Fibroblast of skin of right biceps (primary cell): ENCODE measurements around the gene STK4.
A peak's percentile ranks its signal among the peaks of the same experiment; 100 is the strongest.

Experiments
- DNase-seq: peaks from one replicate; pipeline ENCODE4 v3.0.0-alpha.2; 2013

The STK4 gene

DNA sequence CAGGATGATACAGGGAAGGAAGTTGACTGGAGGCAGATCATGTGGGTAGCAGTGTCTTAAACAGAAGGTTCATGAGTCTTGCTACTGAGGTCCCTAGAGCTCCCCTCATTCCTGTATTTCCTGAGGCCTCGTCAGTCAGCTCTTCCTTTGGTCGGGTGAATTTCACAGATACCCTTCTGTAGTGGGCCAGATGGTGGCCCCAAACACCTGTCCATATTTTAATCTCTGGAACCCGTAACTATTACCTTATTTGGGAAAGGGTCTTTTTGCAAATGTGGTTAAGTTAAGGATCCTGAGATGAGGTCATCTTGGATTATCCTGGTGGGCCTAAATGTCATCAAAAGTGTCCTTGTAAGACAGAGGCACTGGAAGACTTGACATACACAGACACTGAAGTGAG, 125.1 kb downstream of the STK4 start:
- no peak for DNase-seq

DNA sequence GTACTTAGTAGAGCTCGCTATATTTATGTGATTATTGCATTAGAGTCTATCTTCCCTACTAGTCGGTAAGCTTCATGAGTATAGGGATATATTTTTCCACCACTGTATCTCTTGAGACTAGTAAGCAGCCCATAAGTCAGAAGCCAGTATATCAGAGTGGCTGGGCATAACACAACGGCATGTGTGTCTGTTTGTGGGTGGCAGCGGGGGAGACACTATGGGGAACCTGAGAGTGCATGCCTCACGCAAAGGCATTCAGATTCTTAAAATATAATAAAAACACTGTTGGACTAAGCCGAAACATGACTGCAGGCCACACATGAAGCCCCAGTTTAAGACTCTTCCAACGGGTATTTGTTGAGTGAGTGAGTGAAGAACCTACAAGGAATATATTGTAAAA, 126.6 kb downstream of the STK4 start:
- DNase-seq, result no peak

DNA sequence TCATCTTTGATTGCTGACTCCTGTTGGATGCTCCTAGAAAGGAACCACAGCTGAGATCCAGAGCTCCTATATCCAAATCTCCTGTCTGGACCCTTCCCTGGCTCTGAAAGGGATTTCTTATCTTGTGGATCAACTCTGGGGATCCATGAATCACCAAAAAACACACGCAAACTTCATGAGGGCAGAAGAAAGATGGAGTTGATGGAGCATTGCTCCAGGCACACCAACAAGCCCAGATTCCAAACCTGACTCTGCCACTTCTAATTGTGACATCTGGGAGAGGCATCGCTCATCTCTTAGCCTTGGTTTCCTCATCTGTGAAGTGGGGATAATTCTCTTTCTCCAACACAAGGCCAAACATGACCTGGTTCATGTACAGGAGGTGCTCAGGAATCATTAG, 127.9 kb downstream of the STK4 start:
- DNase-seq, result no peak

DNA sequence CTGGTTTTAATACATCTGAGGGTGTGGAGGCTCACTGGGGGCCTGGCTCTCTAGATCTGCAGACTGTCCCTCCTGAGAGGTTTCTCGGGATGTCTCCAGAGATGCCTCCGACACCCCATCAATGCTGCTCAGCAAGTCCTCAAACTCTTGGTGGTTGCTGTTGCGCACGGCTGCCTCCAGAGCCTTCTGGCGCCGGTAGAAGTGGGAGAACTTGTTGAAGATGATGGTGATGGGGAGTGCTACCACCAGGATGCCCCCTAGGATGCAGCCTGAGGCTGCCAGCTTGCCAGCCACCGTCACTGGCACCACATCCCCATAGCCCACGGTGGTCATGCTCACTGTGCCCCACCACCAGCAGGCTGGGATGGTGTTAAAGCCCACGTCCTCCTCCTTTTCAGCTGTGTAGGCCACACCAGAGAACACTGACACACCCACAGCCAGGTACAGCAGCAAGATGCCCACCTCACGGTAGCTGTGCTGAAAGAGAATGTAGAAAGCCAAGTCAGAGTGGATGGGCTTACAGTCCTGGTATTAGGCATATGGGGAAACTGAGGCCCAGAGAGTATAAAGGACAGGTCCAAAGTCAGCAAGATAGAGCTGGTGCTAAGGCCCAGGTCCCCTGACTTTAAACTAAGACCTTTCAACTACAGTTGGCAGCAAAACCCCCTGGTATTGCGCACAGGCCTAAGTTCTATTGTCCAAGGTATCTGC, 128.7 kb downstream of the STK4 start:
- DNase-seq, result no peak

DNA sequence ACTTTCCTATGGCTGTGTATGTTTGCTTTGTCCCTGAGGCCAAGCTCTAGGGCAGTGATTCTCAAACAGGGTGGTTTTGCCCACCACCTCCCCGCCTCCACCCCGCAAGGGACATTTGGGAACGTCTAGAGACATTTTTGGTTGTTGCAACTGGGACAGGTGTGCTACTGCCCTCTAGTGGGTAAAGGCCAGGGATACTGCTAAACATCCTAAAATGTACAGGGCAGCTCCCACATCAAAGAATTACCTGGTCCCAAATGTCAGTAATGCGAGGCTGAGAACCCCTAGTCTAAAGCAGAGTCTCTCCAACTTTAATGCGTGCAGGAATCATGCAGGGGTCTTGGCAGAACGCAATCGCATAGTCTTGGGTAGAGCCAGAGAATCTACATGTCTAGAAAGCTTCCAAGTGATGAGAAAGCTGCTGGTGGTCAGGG, 129.5 kb downstream of the STK4 start:
- peak; percentile 59 for DNase-seq

DNA sequence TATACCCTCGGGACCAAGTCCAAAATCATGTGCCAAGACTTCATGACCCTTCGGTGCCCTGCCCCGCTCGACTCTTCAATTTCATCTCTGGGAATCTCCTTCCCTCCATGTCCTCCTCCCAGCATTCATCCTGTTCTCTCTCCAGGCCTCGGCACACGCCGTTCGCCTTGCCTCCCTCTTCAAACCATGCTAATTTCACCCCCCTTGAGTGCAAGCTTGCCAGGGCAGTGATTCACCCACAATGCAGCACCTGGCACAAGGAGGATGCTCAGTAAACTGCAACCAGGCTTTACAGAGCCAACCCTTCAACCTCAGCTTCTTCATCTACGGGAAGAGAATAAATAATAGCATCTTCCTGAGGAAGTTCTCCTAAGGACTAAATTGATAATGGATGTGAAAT, 130.5 kb downstream of the STK4 start:
- no peak for DNase-seq

DNA sequence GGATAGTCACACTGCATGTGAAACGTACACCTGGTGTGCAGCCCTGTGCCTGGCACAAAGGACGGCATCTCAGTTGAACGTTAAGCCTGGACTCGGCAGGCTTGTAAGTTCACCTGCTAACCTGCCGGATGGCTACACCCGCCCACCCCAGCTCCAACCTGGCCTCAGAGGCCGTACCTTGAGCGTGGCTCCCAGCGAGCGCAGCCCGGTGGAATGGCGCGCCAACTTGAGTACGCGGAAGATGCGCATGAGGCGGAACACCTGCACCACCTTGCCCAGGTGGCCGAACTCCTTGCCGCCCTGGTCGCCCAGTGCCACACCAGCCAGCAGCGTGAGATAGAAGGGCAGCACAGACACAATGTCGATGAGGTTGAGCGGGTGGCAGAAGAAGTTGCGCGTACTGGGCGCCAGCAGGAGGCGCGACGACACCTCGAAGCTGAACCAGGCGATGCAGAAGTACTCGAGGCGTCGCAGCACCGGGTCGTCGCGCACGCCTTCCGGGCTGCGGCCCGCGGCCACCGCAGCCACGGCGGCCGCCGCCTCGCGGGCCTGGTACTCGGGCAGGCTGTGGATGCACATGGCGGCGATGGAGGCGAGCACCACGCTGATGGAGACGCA, 131.3 kb downstream of the STK4 start:
- peak; percentile 40 for DNase-seq

DNA sequence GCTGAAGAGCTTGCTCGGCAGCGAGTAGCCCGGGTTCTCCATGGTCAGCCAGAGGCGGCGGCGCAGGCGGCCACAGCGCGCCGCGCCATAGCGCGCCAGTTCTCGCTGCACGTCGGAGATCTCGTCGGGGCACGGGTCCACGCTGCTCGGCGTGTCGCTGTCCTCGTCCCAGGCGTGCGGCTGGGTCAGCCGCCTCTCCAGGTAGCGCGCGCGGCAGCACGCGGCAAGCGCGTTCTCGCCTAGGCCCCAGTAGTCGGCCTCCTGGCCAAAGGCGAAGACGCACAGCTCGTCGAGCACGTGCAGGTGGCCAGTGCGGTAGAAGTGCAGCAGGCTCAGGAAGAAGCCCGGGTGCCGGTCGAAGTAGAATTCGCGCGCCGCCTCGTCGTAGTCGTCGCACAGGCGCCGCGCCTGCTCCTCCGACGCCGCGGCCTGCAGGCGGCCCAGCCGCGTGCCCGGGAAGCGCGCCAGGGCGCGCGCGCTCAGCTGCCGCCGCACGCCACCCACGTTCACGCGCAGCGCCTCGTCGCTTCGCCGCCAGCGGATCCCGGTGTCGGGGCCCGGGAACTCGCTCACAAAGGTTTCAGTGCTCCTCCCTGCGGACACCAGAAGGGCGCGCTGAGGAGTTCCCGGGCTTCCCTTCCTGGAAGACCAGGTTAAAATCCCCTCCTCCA, 131.9 kb downstream of the STK4 start:
- DNase-seq, result peak; percentile 55

DNA sequence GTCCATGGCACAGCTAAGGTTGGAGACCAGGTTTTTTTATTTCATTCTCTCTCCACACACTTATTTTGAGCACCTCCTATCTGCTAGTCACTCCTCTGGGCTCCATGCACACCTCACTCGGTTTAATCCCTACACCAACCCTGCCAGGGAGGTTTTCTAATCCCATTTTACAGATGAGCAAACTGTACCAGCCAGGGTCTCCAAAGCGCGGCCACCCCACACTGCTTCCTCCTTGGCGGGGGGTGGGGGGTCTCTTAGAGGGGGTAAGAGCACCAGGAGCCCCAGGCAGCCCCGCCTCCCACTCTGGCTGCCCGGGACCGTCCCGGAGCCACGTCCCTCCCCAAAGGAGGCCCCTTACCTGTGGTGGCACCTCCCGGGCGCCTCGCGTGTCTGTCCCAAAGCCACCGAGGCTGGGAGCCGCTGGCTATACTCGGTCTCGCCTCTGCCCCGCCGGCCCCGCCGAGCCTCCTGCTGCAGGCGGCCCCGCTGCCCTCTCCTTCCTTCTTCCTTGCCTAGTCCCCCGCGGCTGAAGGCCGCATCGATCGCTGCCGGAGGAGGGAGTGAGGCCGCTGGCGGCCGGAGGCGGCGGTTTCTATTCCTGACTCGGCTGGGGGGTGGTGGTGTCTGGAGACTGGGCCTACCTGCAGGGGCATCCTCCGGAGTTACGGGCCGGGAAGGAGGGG, 134.4 kb downstream of the STK4 start, which contains the start of gene KCNS1:
TSS of gene KCNS1 (minus strand) at position 565 of the 683 bp plus-strand sequence. CDS start 1,891 bp downstream, outside the sequence.
- peak; percentile 22 for DNase-seq

DNA sequence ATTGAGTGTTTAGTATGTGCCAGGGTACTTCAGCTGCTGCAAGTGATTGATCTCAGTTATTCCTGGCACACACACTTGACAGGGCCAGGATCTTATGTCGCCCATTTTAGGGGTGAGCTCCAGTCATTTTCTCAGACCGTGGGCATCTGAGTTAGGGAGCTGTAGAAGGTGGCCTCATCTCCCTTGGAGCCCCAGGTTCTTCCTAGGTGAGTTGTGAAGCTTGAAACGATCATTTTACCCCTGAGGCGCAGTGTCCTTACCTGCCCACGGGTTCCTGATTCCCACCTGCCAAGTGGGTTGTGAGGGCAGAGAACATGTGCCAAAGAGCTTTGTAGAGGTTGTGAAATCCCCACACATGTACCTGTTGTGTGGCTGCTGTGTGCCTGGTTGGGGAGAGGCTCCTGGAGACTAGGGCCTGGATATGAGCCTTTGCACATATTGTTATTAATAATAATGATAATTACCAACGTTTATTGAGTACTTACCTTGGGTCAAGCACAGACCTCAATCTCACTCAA, 135.1 kb downstream of the STK4 start:
- no peak for DNase-seq

DNA sequence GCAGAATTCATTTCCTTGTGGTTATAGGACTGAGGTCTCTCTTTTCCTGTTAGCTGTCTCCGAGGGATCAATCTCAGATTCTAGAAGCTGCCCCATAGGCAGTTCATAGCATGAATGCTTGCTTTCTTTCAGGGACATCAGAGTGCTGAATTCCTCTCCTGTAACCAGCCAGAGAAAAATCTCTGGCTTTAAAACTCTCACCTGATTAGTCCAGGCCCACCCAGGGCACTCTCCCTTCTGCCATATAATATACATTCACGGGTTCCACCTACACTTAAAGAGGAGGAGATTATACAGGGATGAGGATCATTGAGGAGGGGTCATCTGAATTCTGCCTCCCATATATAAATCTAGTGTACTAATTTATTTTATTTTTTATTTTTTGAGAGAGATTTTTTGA, 136.8 kb downstream of the STK4 start:
- no peak for DNase-seq

DNA sequence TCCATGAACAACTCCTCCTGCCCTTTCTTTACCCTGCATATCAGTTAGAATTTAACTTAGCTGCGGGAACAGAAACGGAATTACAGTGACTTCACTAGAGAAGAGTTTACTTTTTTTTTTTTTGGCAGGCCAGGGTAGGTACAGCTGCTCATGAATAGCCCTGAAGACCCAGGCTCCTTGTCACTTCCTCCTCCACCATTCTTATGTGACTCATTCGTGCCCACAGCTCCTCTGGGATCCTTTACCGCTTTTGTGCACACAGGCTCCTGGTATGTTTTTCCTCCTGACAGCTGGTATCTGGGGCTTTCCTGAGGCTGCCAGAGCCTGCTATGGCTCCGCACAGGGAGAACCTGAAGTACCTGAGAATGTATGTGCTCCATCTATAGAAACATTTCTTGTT, 138.5 kb downstream of the STK4 start:
- peak; percentile 72 for DNase-seq

DNA sequence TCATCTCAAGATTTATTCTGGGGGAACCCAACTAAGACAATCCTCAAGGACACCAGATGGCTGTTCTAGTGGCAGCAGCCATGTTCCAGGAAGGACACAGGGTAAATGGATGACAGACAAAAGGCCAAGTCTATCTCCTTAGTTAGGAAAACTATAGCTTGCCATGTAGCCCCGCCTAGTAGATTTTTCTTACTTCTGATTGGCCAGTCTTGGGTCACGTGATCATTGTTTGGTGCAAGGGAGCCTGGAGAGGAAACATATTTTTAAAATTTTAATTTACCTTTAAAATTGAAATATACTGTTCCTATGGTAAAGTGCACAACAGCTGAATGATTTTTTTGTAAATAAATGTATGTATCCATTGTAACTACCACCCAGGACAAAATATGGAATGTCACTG, 139.0 kb downstream of the STK4 start:
- no peak for DNase-seq

DNA sequence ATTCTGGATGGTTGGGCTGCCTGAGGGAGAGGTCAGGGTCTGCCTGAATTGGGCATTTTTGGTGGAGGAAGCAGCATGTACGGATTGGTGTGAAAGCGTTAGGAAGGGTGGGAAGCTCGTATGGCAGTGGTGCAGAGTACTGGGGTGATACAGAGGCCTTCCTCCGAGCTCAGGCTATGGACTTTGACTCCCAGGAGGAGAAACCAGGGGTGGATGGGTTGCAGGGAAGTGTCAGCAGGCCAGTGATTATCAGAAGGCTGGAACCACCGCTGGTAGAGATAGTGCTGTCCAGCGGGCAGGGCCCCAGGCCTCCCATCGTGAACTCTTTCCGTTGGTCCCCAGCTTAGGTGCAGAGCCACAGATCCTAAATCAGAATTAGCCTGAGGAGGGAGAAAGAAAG, 143.3 kb downstream of the STK4 start:
- DNase-seq, result no peak

DNA sequence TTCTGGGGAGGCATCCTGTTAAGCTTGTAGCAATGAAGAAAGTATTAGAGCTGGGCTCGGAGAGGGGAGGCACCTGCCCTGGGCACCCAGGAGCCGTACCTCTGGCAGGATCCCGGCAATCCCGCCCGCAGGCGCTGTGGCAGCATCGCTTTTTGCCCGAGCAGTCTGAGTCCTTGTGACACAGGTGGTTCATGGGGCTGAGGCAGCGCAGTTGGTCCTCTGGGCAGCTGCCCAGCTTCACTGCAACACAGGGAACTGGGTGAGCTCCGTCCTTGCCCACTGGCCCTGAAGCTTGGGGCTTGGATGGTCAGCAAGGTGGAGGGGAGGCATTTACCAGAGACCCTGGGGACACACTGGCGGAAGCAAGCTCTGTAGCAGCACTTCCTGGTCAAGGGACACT, 144.0 kb downstream of the STK4 start:
- no peak for DNase-seq

DNA sequence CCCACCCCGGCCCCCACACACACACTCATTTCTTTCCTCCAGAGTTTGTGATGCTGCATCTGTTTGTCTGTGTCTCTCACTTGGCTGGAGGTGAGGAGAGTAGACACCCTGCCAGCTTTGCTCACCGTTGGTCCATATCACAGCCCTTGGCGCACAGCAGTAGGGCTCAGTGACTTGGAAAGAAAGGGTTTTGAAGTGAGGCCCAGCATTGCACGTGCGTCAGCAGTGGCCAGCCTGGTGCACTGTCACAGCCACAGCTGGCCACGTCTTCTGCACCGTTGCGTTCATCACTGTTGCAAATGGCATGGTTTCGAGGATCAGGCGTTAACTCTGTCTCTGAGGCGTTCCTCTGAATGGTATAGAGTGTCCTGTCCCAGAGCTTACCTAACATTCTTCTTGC, 145.0 kb downstream of the STK4 start:
- no peak for DNase-seq

DNA sequence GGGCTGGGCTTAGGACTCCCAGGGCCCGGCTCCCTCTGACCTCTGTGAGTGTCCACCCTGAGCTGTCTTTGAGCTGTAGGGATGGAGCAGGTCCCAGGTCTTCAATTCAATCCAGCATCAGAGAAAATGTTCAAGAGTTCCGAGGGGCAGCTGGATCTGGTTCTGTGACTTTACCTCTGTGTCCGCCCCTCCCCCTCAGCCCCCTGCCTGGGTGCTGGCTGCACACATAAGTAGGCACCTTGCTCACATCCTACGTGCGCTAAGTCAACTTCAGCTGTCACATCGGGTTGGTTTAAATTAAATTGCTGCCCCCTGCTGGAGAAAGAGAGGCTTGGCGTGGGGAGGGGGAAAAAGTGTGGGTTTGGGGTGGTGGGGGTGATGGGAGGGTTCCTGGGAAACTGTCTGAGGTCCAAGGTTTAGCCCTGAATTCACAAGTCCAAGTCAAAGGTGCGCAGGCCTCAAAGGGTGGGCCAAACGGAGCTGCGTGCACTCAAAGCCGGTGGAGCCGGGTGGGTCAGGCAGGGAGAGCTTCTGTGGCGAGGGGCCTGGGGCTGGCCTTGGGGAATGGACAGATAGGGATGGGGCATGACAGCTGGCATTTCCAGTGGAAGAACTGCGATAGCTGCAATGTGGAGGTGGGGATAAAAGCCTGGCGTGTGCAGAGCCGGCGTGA, 145.6 kb downstream of the STK4 start:
- DNase-seq, result no peak

DNA sequence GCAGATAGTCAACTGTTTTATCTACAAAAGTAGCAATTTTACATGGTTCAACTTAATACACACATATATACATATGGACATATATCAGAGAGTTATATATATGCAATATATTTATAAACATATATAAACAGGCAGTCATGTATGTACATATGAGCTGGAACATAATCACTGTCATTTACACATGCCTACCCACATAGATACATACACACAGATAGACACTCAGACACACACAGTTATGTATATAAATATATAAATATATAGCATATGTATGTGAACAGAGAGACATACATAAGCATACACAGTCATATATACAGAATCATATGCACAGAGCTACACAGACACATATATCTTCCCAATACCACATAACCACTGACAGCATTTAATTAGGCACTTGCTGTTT, 146.4 kb downstream of the STK4 start:
- no peak for DNase-seq

DNA sequence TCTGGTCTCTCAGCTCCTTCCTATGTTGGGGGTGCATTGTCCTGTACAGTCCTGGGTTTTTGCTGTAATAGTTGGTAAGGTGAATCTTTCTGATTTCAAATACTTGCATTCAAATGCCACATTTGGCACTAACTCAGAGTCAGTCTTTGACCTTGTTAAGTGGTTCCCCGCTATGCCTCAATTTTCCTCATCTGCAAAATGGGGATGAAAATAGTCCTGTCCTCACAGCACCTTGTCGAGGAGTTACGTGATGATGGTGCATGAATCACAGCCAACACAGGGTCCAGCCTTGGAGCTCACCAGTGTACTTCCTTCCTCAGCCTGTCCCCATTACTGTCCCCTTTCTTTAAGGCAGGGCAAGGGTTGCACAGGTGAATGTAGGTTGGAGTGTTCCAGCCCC, 147.6 kb downstream of the STK4 start:
- no peak for DNase-seq

DNA sequence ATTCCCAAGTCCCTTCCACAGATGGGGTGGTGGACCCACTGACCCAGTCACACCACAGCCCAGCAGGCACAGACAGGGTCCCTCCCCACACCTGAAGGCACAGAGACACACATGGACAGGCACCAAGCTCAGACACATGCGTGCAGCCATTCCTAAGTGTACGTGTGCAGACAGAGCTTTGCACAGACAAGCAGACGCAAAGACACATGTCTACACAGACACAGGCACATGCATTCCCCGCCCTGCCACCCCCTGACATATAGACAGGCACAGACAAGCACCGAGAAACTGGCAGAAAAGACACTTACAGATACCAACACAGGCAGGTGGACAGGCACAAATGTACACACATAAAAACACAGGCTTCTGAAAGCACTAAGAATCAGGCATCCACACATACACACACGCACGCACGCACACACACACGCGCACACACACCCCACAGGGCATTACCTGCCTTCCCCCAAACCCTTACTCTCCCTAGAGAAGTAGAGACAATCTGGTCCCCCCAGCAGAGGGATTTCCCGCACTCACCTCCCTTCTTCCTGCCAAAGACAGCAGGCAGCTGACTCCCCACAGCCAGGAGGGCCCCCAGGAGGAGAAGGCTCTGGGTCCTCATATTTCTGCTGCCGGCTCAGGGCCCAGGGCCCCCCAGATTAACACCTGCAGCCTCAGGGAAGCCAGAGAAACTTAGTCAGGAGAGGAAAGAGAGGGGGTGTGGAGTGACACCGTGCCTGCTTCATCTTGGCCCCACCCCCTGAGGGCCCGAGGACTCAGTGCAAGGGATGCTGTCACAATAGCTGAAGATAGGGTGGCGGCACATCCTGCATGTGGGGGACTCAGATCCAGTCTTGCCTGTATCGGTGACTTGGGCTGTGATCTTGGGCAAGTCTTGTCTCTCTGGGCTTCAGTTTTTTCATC, 148.4 kb downstream of the STK4 start, which contains the start of gene WFDC5:
TSS of gene WFDC5 (minus strand) at position 710 of the 921 bp plus-strand sequence. CDS start at position 619, 91 bp downstream.
- DNase-seq, result no peak

DNA sequence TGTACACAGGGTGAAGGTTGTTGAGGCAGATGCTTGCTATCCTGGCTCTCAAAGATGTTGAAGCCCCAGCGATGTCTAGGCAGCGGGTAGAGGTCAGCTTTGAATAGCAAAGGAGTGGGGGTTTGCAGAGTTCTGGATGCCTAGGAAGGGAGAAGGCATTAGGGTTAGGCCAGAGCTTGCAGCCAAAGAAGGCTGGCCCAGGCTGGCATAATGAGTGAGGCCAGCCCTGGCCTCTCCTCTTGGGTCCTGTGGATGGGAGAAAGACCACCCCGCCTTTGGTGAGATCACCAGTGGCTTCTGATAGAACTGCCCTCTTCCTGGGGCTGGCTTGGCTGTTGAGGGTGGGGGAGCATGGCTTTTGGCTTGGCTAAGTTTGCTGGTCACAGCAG, 149.1 kb downstream of the STK4 start:
- DNase-seq, result no peak

DNA sequence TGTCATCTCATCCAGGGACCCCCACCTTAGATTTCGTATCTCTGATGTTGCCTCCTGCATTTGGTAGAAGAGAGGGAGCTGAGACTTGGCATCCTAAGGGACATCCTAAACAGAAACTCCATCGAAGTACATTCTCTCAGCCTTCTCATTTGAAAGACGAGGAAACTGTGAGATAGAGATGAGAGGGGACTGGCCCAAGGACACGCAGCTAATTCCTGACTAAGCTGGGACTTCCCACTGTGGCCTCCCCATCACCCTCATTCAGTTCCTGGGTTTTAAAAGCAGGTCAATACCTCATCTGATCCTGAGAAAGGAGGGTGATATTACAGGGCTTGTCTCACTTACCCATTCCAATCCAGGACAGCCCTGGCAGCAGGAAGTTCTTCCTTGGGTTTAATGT, 149.5 kb downstream of the STK4 start:
- no peak for DNase-seq
